ENCODE results near the gene DPYD.

DNA sequence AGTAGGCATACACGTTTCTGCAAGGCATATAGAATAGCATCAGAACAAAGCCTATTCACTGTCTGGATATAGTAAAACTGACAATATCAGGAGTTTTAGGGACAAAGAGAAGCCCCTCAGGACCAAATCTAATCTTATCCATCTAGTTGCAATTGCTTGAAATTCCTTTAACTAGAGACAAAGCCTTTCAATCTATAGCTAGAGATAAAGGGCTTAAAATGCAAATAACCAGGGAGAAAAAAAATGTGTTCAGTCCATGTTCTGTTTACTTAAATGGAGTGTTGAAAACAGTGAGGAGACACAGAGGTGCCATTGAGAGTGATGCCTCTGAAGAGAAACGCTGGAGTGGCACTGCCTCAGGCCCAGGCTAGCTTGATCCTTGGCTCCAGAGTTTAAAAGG lies 286.1 kb downstream of the DPYD start:
- TF ChIP-seq, protein P1, sequence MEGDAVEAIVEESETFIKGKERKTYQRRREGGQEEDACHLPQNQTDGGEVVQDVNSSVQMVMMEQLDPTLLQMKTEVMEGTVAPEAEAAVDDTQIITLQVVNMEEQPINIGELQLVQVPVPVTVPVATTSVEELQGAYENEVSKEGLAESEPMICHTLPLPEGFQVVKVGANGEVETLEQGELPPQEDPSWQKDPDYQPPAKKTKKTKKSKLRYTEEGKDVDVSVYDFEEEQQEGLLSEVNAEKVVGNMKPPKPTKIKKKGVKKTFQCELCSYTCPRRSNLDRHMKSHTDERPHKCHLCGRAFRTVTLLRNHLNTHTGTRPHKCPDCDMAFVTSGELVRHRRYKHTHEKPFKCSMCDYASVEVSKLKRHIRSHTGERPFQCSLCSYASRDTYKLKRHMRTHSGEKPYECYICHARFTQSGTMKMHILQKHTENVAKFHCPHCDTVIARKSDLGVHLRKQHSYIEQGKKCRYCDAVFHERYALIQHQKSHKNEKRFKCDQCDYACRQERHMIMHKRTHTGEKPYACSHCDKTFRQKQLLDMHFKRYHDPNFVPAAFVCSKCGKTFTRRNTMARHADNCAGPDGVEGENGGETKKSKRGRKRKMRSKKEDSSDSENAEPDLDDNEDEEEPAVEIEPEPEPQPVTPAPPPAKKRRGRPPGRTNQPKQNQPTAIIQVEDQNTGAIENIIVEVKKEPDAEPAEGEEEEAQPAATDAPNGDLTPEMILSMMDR (IDR thresholded peaks at IDR 0.05), result no peak
- no peak for TF ChIP-seq POLR2A (IDR thresholded peaks at IDR 0.05)

Data from uterus (tissue), 2 donors.